Stimulated activated CD8-positive, alpha-beta memory T cell treated with anti-CD3 and anti-CD28 coated beads, Interleukin-2, amount 100 ng/mL, for 48 hours (primary cell): ENCODE measurements around the gene RERE.
"Not testable (repeated sequence)": the region's sequence is repeated elsewhere in the genome, so short reads cannot be mapped to it uniquely, and the experiment has no call there.

Experiments used
- DNase-seq, 2 donors: peaks; one replicate each; pipeline ENCODE4 v3.0.0-alpha.2; 2020; ENCODE audit warnings: low read depth in 2 of 2

RERE gene

GRCh38 chr1:8800416-8800815 lies 17.0 kb downstream of the RERE start:
- no peak for DNase-seq

- no peak for DNase-seq
Observed at GRCh38 chr1:8797216-8797615, 20.2 kb downstream of the RERE start.

GRCh38 chr1:8796812-8797211 lies 20.6 kb downstream of the RERE start:
- no peak for DNase-seq

GRCh38 chr1:8794605-8795004 lies 22.8 kb downstream of the RERE start:
- DNase-seq, result no peak

- no peak for DNase-seq
Observed at GRCh38 chr1:8791819-8792218, 25.6 kb downstream of the RERE start.

GRCh38 chr1:8790987-8791386 lies 26.5 kb downstream of the RERE start:
- DNase-seq, result no peak

GRCh38 chr1:8790478-8790877 lies 27.0 kb downstream of the RERE start:
- DNase-seq, result no peak

- DNase-seq, result no peak
Observed at GRCh38 chr1:8789314-8790214, 27.9 kb downstream of the RERE start.

- DNase-seq, result no peak
Observed at GRCh38 chr1:8787218-8787617, 30.2 kb downstream of the RERE start.

- DNase-seq, result not testable (repeated sequence)
Observed at GRCh38 chr1:8786204-8786603, 31.2 kb downstream of the RERE start.

- DNase-seq, result no peak
Observed at GRCh38 chr1:8782955-8783354, 34.5 kb downstream of the RERE start.

GRCh38 chr1:8782001-8782620 lies 35.3 kb downstream of the RERE start:
- DNase-seq, result no peak

GRCh38 chr1:8780405-8780804 lies 37.0 kb downstream of the RERE start:
- no peak for DNase-seq

- DNase-seq, result no peak
Observed at GRCh38 chr1:8777867-8778266, 39.6 kb downstream of the RERE start.

- no peak for DNase-seq
Observed at GRCh38 chr1:8776104-8776503, 41.3 kb downstream of the RERE start.

- no peak for DNase-seq
Observed at GRCh38 chr1:8767006-8767405, 50.4 kb downstream of the RERE start.

- DNase-seq, result no peak
Observed at GRCh38 chr1:8765198-8765597, 52.2 kb downstream of the RERE start.

GRCh38 chr1:8764293-8764937 lies 53.0 kb downstream of the RERE start:
- no peak for DNase-seq

- DNase-seq, result no peak
Observed at GRCh38 chr1:8763888-8764287, 53.6 kb downstream of the RERE start.

GRCh38 chr1:8754993-8755392 lies 62.4 kb downstream of the RERE start:
- no peak for DNase-seq

GRCh38 chr1:8754247-8754650 lies 63.2 kb downstream of the RERE start:
- no peak for DNase-seq

GRCh38 chr1:8753736-8754135 lies 63.7 kb downstream of the RERE start:
- DNase-seq, result no peak
